Activated T-helper 9 cell treated with anti-CD3 and anti-CD28 coated beads, Interleukin-2, amount 50 U/mL, for 16 hours (primary cell): ENCODE measurements around the gene FAM107B.

Experiments used
- DNase-seq: peaks from one replicate; pipeline ENCODE4 v3.0.0-alpha.2; 2020; ENCODE audit warnings: low read depth

FAM107B gene

DNA sequence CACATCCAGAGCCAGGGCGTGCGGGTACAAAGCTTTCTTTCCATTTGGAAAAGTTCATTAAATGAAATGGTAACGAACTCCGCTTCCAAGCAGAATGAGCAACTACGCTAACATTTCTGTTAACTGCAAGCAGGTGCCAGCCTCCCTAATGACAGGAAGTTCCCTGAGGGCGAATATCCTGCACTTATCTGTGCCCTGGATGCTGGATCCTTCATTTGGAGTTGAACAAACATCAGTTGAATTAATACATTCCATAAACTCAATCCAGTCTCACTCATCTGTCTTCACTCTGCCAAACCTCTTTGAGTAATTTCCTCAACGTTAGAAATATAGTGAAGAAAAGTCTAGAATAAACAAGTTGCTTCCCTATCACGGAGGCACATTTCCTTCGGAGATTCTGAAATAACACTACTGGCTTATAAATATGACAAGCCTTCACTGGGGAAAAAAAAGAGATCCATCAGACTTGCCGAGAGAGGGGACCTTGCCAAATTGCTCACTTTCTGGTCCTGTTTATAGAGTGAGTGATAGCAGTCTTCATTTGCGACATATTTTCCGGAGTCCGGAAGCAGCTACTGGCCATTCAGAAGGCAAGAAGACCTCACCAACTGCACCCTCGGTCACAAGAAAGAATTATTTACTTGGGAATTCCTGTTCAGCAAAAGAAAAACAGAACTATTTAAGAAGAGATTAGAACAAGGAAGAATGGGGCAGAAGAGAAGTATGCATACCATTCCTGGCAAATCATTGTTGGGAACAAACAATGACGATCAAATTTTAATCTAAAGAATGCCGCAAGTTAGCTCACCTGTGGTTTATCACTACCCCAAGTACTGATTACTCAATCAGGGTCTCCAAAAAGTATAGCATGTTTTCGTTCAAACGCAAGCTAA is 196.4 kb downstream of the FAM107B start:
- DNase-seq = no peak

DNA sequence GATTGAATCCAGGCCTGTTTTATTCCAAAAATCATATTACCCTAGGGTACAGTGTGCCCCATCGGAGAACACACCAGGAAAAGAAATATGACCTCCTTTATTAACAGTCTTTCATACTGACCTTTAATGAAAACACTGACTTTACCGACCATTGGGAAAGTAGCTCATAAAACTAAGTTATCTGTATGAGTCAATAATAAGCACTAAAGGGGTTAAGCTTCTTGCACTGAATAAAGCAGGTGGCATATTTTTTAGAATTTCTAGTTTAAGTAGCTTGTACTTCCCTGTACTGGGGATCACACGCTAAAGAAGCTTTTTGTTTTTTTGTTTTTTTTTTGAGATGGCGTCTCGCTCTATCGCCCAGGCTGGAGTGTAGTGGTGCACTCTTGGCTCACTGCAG is 199.8 kb downstream of the FAM107B start:
- DNase-seq = no peak

DNA sequence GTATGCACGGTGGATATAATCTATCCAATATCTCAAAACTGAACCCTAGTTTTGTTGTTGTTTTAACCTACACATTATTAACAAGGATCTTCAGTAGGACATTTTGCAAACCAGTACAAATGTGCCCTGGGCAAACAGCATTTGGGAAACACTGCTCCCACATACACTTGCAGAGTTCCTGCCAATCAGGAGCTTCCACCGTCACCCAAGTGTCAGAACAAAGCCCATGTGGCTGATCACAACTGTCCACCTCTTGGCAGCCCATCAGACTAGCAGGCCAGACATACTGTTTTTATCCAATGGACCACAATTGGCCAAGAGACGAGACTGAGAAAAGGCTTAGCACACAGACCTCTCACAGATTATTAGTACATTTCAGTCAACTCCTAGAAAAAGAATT is 200.4 kb downstream of the FAM107B start:
- DNase-seq = no peak

DNA sequence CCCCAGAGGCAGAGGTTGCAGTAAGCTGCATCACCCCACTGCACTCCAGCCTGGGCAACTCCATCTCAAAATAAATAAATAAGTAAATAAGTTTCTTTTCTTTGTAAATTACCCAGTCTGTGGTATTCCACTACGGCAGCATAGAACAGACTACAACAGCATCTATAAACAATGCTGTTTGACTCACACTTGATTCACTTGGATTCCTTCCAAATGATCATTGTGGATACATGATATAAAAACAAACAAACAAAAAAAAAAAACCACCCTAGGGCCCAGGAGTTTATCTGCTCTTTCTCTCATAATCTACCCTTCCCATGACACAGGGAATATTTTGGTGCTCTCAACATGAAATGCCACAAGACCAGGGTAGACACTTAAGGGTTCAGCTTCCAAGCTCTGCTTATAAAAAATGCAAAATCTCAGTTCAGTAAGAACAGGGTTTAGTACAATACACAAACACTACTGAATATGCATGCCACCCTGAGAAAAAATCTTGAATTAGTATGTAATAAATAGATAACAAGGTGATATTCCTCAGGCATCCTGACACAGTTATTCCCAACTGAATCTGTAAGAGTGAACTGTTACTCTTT is 200.9 kb downstream of the FAM107B start:
- DNase-seq = no peak

DNA sequence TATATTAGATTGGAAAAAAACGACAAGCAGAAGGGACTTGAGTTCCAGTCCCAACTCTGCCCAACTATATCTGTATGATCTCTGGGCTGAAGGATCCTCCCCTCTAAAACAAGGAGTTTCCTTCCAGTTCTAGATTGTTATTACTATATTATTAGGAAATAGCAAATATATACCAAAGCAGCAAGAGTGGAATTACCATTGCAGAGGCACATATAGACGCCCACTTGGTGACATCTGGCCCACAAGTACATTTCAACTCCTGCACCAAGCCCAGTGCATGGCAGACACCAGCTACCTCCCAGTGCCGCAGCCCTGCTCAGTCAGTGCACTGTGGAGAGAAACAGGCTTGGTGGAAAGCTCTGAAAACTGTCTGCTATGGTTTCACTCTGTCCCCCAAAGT is 201.9 kb downstream of the FAM107B start:
- no peak for DNase-seq

DNA sequence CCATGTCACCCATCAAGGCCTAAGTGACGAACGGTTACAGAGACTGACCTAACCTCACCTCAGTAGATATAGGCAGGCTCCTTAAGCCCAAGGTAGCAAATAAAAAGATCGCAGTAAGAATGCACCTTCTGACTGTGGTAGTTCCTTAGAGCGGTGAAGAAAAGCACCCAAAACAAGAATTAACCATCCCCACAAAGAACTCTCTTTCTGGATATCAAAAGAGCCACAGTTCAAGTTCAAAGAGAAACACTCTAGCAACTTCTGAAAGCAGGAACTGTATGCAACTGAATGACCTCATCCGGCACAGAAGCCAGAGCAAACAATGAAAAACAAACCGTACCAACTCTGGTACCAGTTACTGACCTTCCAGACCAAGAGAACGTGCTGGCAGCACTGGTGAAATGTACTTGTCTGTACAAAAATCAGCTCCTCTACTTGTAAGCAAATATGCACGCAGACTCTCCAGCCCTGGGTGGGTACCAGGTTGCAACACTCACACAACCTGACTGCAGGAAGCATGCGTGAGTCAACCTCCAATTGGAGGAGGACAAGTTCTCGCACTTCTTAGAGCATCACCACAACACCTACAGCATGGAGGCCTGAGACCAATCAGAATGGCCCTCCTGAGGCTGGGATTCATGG is 202.7 kb downstream of the FAM107B start:
- DNase-seq = no peak

DNA sequence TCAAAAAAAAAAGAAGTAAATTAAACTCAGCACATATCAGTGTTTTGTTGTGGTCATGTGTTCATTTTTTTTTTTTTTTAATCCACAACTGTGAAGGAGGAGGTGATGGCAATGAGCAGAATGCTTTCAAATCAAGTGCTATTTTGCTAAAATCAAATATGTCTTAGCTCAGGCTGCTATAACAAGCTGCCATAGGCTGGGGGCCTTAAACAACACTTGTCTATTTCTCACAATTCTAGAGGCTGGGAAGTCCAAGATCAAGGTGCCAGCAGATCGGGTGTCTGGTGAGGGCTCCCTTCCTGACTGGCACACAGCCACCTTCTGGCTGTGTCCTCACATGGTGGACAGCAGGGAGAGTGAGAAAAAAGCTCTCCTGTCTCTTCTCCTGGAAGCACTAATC is 203.9 kb downstream of the FAM107B start:
- DNase-seq = no peak

DNA sequence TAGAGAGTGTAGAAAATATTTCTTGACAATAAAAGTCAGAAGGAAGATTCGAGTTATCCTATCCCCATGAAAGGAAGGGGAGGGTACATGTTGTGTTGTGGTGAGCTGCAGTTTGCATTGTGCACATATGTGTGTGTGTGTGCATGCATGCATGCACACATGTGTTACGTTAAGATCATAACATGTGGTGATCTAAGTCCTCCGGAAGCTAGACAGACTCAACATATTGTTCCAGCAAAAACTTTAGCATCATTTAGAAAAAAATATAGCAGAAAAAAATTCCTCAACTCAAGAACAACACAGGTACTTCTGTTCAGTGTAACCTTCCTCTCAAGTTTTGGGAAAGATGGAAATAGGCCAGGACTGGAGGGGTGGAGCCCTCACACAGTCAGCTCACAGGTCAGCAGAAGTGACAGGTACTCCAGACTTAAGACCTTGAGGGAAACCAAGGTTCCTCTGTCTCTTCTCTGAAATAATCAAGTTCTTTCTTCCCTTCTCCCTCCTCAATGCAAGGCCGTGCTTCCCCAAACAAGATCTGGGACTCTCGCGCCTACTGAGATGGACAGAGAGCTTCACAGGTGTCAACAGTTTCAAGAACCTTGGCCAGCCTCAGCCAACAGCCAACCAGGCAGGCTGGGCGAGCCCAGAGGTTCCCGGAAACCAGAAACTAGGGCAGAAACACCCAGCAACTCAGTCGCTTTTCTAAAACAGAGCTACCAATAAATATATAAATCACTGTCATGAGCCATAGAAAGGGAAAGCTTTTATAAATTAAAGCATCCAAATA is 205.2 kb downstream of the FAM107B start:
- no peak for DNase-seq

DNA sequence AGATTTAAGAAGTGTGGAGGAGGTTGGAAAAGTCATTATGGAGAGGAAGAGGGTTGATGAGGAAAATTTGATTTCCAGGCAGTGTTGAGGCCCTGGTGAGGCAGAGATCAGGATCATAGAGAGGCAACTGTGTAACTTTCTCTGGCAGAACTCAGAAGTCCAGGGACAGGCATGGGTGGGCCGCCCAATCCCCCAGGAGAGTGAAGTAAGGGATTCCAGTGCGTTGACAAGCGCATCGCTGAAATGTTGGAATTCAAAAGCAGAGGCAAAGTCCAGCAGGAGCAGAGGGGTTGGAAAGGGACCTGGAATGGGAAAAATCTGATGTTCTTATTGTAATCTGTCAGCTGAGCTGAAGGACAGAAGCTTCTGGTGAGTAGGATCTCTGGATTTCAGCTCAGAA is 207.3 kb downstream of the FAM107B start:
- DNase-seq = no peak

DNA sequence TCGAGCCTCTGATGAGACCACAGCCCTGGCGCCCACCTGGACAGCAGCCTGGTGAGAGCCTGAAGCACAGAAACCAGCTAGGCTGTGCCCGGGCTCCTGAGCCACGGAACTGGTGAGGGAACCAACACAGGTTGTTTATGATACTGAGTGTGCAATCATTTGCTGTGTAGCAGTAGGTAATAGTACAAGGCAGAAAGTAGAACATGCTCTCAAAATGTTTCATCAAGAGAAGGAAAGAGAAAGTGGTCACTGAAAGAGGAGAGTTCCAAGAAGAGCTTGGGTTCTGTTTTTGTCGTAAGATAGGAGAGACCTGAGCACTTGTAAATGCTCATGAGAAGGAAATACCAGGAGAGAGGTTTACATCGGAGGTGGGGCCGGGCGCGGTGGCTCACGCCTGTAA is 208.2 kb downstream of the FAM107B start:
- DNase-seq = no peak

DNA sequence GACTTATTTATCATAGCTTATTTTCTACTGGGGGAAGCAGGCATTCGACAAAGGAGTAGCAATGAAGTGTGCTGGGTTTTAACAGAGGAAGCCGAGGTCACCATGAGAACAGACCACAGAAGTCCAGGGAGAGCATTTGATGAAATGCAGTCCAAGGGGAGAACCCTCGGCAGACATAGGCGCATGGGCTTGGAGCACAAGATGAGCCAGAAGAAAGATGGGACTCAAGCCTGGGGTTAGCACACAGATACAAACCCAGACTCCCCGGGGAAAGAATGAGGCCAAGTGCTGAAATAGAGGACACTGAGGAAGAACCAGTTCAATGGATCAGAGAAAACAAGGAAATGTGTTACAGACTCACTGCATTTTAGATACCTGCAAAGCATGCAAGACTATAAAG is 209.5 kb downstream of the FAM107B start:
- no peak for DNase-seq

DNA sequence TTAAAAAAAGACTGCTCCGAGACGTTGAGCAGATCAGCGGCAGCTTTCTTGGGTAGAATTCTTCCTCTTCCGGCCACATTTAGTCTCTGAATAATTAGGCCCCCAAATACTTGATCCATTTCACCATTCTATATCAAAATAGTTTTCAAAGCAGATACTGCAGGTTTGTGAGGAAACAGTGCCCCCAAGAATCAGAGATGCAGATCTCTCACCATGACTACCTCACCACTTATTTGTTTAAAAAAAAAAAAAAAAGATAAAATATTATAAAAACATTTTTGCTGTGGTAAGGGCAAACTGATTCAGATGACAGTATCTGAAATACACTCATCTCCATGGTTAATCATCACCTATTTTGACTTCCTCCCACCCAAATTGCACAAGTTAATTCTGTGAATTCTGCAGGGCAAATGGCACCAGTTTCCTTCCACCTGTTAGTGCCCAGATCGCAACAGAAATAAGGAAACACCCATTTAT is 210.4 kb downstream of the FAM107B start:
- no peak for DNase-seq

DNA sequence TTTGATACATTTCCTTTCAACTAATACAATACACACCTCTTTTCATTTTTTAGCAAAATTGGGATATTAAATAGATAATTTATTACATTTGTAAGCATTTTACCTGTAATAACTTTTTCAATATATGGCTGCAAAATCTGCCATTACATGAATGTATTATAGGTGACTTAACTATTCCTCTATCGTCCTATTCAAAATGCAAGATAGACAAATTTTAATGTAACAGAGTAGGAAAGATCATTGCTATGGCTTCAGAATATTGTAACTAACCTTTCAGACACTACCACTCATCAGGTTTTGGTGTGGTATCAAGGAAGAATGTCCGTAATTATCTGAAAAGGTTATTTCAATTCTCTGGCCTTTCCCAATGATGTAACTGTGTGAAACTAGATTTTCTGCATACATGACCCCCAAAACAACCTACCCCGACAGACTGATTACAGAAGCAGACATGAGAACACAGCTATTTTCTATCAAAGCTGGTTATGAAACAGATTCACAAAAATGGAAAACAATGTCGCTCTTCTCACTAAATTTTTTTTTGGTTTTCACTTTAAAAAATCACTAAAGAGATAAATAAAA is 211.2 kb downstream of the FAM107B start:
- DNase-seq = no peak

DNA sequence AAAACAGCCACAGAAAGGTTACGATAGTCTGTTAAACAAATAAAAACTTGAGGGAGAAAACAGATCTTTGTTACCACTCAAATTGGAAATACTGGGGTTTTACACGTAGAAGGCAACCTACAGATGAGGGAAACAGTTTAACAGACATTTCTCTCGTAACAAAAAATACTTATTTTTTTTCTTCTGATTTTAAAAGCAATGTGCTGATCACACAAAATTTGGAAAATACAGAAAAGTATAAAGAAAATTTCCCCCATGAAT is 211.7 kb downstream of the FAM107B start:
- DNase-seq = no peak

DNA sequence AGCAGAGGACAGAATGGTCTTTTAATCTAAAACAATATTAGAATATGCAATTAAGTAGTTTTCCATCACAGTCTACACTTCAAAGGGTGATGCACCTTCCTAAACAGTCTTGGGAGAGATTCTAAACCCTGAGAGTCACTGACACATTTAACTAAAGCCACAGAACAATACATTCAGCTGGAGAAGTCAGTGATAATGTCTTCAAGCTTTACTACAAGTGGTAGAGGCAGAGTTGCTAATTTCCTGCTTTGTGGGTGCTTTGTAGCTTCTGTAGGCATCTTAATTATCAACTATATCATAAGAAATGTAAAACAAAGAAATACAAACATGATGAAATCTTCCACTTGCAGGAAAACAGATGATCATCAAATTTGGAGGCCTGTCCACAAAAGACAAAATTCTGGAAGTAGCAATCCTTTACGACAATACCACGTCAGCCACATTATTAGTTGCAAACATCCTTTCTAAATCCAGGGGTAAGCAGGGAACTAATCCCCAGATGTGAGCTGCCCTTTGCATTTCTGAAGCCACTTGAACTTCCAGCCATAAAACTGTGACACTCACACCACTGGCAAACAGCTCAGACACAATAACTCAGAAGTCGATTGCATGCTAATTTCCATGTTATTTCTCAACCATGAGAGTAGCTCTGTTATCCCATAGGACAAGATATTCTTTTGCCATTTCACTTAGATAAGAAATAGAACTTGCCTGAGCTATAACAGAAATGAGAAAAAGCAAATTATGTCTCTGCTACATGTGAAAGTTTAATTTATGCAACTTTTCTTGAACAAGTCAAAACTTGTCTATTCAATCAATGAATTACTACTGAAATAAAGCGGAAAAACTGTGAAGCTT is 212.2 kb downstream of the FAM107B start:
- DNase-seq = no peak

DNA sequence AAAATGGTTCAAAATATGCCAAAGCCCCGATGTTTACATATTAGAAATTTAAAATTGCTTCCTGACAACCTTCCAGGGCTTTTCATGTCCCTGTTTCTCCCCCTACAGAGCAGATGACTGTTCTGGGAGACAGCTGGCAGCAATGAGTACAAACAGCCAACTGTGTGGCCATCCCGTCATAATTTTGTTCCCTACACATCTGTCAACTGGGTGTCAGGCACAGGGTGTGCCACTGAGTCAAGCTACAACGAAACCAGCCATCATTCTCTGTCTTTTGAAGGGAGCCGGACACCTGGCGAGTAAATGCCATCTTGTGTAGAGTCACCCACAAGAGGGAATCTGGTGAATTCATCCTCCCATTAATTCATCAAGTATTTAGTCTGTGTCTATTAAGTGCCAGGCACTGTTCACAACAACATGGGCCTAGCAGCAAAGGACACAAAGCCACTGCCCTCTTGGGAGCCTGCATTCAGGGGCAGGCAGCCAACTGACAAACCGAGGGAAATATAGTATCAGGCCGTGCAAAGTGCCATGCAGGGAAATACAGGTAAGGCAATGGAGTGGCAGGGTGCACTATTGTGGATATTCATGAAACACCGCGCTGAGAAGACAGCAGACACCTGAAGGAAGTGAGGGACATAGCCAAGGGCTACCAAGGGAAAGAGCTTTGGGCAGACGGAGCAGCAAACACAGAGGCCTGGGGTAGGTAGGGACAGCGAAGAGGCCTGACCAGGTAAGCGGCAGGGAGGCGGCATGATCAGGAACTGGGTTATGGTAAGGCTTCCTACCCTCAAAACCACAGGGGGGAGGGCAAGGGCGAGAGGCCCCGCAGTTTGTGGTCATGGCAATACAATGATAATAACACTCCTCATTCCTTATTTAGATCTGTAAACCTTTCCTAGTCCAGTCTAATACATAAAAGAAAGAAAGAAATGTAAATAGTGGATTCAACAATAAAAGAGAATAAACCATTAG is 213.6 kb downstream of the FAM107B start:
- DNase-seq = no peak

DNA sequence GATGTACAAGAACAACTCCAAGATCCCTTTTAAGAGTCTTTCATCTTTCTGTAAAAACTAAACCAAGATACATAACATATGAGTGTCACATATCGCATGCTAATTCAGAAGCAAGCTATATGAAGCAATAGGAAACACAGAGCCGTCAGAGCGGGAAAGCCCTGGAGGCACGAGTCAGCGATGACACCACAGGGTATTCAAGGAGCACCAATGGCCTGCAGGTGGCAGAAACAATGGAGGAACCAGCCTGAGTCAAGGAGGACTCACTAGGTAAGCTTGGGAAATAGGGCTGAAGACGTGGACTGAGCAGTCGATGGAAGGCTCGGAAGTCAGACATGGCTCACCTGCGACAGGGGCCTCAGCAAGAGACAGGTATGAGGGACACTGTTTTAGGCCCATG is 214.4 kb downstream of the FAM107B start:
- peak; percentile 59 for DNase-seq

DNA sequence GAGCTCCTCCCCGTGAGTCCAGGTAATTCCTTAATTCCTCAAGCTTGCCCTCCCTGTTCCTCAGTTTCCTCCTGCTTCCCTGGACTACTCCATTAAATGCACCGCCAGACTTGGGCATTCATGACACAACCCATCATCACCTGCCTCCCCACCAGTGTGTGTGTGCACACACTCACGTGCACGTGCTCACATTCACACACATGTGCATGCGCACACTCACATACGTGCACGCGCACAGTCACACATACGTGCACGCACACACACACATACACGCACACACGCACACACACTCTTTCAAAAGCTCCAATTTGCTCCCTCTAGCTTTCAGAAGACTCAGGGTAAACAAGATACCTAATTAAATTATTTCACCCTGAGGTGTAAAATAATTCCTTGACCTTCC is 216.7 kb downstream of the FAM107B start:
- DNase-seq = no peak

DNA sequence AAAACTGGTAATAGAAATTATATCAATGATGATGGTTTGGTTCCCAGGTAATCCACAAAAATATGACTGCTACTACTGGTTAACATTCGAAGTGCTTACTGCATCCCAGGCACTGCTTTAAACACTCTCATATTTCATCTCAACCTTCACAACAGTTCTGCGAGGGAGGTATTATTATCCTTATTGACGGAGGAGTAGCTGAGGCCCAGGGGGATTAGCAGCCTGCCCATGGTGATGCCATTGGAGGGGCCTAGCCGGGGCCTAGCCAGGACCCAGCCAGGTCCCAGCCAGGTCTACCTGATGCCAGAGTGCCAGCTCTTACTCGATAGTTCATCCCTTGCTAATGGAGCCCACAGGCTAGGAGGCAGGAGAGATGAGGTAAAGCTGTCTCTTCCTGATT is 217.1 kb downstream of the FAM107B start:
- DNase-seq = no peak
